ENCODE results near the gene TEX264.
A peak's percentile ranks its signal among the peaks of the same experiment; 100 is the strongest.
"Not testable (repeated sequence)": the region's sequence is repeated elsewhere in the genome, so short reads cannot be mapped to it uniquely, and the experiment has no call there.

The TEX264 gene

GRCh38 chr3:51642462-51642861 is 28.6 kb upstream of the TEX264 start:
- peak; percentile 54 for TF ChIP-seq CTCF (conservative IDR thresholded peaks at IDR 0.05; ENCODE audit: low read depth, low read length)
- DNase-seq (ENCODE audit: low read depth) = peak; percentile 47

GRCh38 chr3:51646091-51646490 is 25.0 kb upstream of the TEX264 start:
- no peak overlapping the region for H3K4me3 ChIP-seq (ENCODE audit: low read depth, low read length)
- peak; percentile 69 for DNase-seq (ENCODE audit: low read depth)
- no peak for TF ChIP-seq CTCF (conservative IDR thresholded peaks at IDR 0.05; ENCODE audit: low read depth, low read length)

More at GRCh38 chr3:51642462-51642861, 28.6 kb upstream of the TEX264 start:
- H3K4me3 ChIP-seq (ENCODE audit: low read depth, low read length) = no peak overlapping the region

- not testable (repeated sequence) for DNase-seq (ENCODE audit: low read depth); H3K4me3 ChIP-seq (ENCODE audit: low read depth, low read length)
These were observed 18.9 kb upstream of the TEX264 start for GRCh38 chr3:51652103-51652502.

GRCh38 chr3:51653409-51653808 is 17.6 kb upstream of the TEX264 start:
- DNase-seq (ENCODE audit: low read depth) = not testable (repeated sequence)

GRCh38 chr3:51657234-51657633 is 13.8 kb upstream of the TEX264 start:
- no peak overlapping the region for H3K4me3 ChIP-seq (ENCODE audit: low read depth, low read length)
- TF ChIP-seq CTCF (conservative IDR thresholded peaks at IDR 0.05; ENCODE audit: low read depth, low read length) = no peak
- no peak for DNase-seq (ENCODE audit: low read depth)

More at GRCh38 chr3:51653409-51653808, 17.6 kb upstream of the TEX264 start:
- H3K4me3 ChIP-seq (ENCODE audit: low read depth, low read length) = not testable (repeated sequence)

- TF ChIP-seq CTCF (conservative IDR thresholded peaks at IDR 0.05; ENCODE audit: low read depth, low read length) = no peak
- H3K4me3 ChIP-seq (ENCODE audit: low read depth, low read length) = no peak overlapping the region
- no peak for DNase-seq (ENCODE audit: low read depth)
These were observed 11.1 kb upstream of the TEX264 start for GRCh38 chr3:51659942-51660341.

- no peak for DNase-seq (ENCODE audit: low read depth)
- no peak for TF ChIP-seq CTCF (conservative IDR thresholded peaks at IDR 0.05; ENCODE audit: low read depth, low read length)
- no peak overlapping the region for H3K4me3 ChIP-seq (ENCODE audit: low read depth, low read length)
These were observed 8.6 kb upstream of the TEX264 start for GRCh38 chr3:51662456-51662855.

GRCh38 chr3:51668756-51669155 is 2.3 kb upstream of the TEX264 start:
- H3K4me3 ChIP-seq (ENCODE audit: low read depth, low read length) = no peak overlapping the region
- no peak for DNase-seq (ENCODE audit: low read depth)
- no peak for TF ChIP-seq CTCF (conservative IDR thresholded peaks at IDR 0.05; ENCODE audit: low read depth, low read length)
